WTC11 (cell line): ENCODE results near the gene BAIAP2L2.

Source experiments
- CBFB ChIP-seq: sonication (generic); formaldehyde crosslinking; IDR thresholded peaks from 2 replicates; pipeline ENCODE4 v1.8.1; 2022; ENCODE audit warnings: mild to moderate bottlenecking, low read depth, missing genetic modification reagents
- CREB1 ChIP-seq: sonication (generic); formaldehyde crosslinking; IDR thresholded peaks from 2 replicates; pipeline ENCODE4 v1.8.0; 2023; ENCODE audit warnings: mild to moderate bottlenecking, missing genetic modification reagents
- CREM ChIP-seq: sonication (generic); formaldehyde crosslinking; IDR thresholded peaks from 2 replicates; pipeline ENCODE4 v1.8.1; 2022; ENCODE audit warnings: mild to moderate bottlenecking, missing genetic modification reagents, moderate library complexity
- CTCF ChIP-seq: fragments of 200-600 bp; IDR thresholded peaks from 2 replicates; pipeline ENCODE4 v1.8.0; 2022; ENCODE audit warnings: antibody characterized with exemption
- JAZF1 ChIP-seq: fragments of 250-450 bp; sonication (Bioruptor Pico); IDR thresholded peaks from 2 replicates; pipeline ENCODE4 v1.9.0; 2021; ENCODE audit warnings: moderate library complexity, mild to moderate bottlenecking, inconsistent platforms
- MYBL2 ChIP-seq: sonication (generic); formaldehyde crosslinking; IDR thresholded peaks from 2 replicates; pipeline ENCODE4 v1.8.1; 2023; ENCODE audit warnings: mild to moderate bottlenecking, moderate library complexity, missing genetic modification reagents
- NFE2L1 ChIP-seq: sonication (generic); formaldehyde crosslinking; IDR thresholded peaks from 2 replicates; pipeline ENCODE4 v1.8.1; 2023; ENCODE audit warnings: missing genetic modification reagents
- USF1 ChIP-seq: sonication (generic); formaldehyde crosslinking; IDR thresholded peaks from 2 replicates; pipeline ENCODE4 v1.8.0; 2022; ENCODE audit warnings: mild to moderate bottlenecking, missing genetic modification reagents
- ZNF138 ChIP-seq: sonication (generic); formaldehyde crosslinking; conservative IDR thresholded peaks from 2 replicates; pipeline ENCODE4 v1.8.1; 2022; ENCODE audit warnings: mild to moderate bottlenecking, moderate library complexity, missing genetic modification reagents
- ZNF219 ChIP-seq: sonication (generic); formaldehyde crosslinking; IDR thresholded peaks from 2 replicates; pipeline ENCODE4 v1.8.0; 2023; ENCODE audit warnings: missing genetic modification reagents, mild to moderate bottlenecking, borderline replicate concordance
- ZNF232 ChIP-seq: sonication (generic); formaldehyde crosslinking; IDR thresholded peaks from 2 replicates; pipeline ENCODE4 v1.8.0; 2022; ENCODE audit warnings: mild to moderate bottlenecking, missing genetic modification reagents
- ZNF423 ChIP-seq: fragments of 250-450 bp; sonication (Bioruptor Pico); IDR thresholded peaks from 2 replicates; pipeline ENCODE4 v2.1.2; 2022; ENCODE audit warnings: mild to moderate bottlenecking, moderate library complexity
- TF ChIP-seq, protein P1 (sequence below): sonication (generic); formaldehyde crosslinking; IDR thresholded peaks from 2 replicates; pipeline ENCODE4 v1.8.0; 2022; ENCODE audit warnings: mild to moderate bottlenecking, missing genetic modification reagents
- TF ChIP-seq, protein P2 (sequence below): sonication (generic); formaldehyde crosslinking; conservative IDR thresholded peaks from 2 replicates; pipeline ENCODE4 v1.8.1; 2023; ENCODE audit warnings: mild to moderate bottlenecking, low read depth, missing genetic modification reagents, moderate library complexity

DNA sequence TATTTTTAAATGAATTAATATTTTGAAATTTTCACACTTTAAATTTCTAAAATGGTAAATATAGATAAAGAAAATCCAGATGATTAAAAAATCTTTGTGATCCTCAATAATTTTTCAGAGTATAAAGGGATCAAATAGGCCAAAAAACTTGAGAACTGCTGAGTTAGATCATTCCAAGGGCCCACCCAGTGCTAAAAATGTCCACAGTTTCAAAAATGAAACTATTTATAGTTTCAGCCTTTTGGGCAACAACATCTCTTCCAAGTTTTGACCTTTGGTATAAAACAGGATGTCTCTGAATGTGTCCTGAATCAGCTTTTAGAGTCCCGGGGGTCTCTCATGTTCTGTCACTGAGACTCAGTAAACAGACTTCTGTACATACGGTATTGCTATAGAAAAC lies 20.9 kb upstream of the BAIAP2L2 start:
- no peak for TF ChIP-seq CREM
- TF ChIP-seq CTCF: no peak
- no peak for TF ChIP-seq MYBL2 (CRISPR knock-in tag)
- no peak for TF ChIP-seq ZNF219 (CRISPR knock-in tag)
- TF ChIP-seq ZNF138: no peak
- TF ChIP-seq NFE2L1 (CRISPR knock-in tag): no peak
- TF ChIP-seq, protein P1, sequence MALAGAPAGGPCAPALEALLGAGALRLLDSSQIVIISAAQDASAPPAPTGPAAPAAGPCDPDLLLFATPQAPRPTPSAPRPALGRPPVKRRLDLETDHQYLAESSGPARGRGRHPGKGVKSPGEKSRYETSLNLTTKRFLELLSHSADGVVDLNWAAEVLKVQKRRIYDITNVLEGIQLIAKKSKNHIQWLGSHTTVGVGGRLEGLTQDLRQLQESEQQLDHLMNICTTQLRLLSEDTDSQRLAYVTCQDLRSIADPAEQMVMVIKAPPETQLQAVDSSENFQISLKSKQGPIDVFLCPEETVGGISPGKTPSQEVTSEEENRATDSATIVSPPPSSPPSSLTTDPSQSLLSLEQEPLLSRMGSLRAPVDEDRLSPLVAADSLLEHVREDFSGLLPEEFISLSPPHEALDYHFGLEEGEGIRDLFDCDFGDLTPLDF (CRISPR knock-in tag): no peak
- TF ChIP-seq, protein P2, sequence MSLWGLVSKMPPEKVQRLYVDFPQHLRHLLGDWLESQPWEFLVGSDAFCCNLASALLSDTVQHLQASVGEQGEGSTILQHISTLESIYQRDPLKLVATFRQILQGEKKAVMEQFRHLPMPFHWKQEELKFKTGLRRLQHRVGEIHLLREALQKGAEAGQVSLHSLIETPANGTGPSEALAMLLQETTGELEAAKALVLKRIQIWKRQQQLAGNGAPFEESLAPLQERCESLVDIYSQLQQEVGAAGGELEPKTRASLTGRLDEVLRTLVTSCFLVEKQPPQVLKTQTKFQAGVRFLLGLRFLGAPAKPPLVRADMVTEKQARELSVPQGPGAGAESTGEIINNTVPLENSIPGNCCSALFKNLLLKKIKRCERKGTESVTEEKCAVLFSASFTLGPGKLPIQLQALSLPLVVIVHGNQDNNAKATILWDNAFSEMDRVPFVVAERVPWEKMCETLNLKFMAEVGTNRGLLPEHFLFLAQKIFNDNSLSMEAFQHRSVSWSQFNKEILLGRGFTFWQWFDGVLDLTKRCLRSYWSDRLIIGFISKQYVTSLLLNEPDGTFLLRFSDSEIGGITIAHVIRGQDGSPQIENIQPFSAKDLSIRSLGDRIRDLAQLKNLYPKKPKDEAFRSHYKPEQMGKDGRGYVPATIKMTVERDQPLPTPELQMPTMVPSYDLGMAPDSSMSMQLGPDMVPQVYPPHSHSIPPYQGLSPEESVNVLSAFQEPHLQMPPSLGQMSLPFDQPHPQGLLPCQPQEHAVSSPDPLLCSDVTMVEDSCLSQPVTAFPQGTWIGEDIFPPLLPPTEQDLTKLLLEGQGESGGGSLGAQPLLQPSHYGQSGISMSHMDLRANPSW (CRISPR knock-in tag): no peak
- TF ChIP-seq CBFB (CRISPR knock-in tag): no peak
- no peak for TF ChIP-seq USF1 (CRISPR knock-in tag)
- no peak for TF ChIP-seq JAZF1
- no peak for TF ChIP-seq ZNF423 (CRISPR knock-in tag)
- no peak for TF ChIP-seq CREB1 (CRISPR knock-in tag)
- no peak for TF ChIP-seq ZNF232
